SK-N-SH treated with all-trans-retinoic acid at 6 μM for 48 hours (cell line): ENCODE data around the gene CRELD2.

Source experiments
- ATAC-seq: fragments of 200-7000 bp; cut with Tn5 transposase; 3 replicates; pipeline ENCODE4 v1.9.1; 2020; ENCODE audit warnings: mild to moderate bottlenecking, moderate library complexity
- ARNTL ChIP-seq: fragments of 450-650 bp; formaldehyde crosslinking; IDR thresholded peaks from 2 replicates; pipeline ENCODE4 v1.5.0; 2020; ENCODE audit warnings: low read depth, mild to moderate bottlenecking, moderate library complexity, borderline replicate concordance
- BACH2 ChIP-seq: fragments of 250-450 bp; sonication (Bioruptor Pico); IDR thresholded peaks from 2 replicates; pipeline ENCODE4 v1.9.0; 2021; ENCODE audit warnings: mild to moderate bottlenecking, borderline replicate concordance
- CSDC2 ChIP-seq: fragments of 250-450 bp; sonication (Bioruptor Pico); IDR thresholded peaks from 2 replicates; pipeline ENCODE4 v1.5.0; 2020; ENCODE audit warnings: mild to moderate bottlenecking, moderate library complexity
- ESRRG ChIP-seq: fragments of 250-450 bp; sonication (Bioruptor Pico); IDR thresholded peaks from 2 replicates; pipeline ENCODE4 v1.6.1; 2021; ENCODE audit warnings: mild to moderate bottlenecking
- OSR1 ChIP-seq: fragments of 250-450 bp; sonication (Bioruptor Pico); IDR thresholded peaks from 2 replicates; pipeline ENCODE4 v1.8.0; 2022; ENCODE audit warnings: moderate library complexity, mild to moderate bottlenecking, inconsistent platforms
- PPARA ChIP-seq: fragments of 250-450 bp; sonication (Bioruptor Pico); IDR thresholded peaks from 2 replicates; pipeline ENCODE4 v1.5.0; 2020; ENCODE audit warnings: mild to moderate bottlenecking, borderline replicate concordance
- RARB ChIP-seq: fragments of 250-450 bp; sonication (Bioruptor Pico); IDR thresholded peaks from 2 replicates; pipeline ENCODE4 v1.8.0; 2021; ENCODE audit warnings: mild to moderate bottlenecking, moderate library complexity
- TOX ChIP-seq: fragments of 250-450 bp; sonication (Bioruptor Pico); IDR thresholded peaks from 2 replicates; pipeline ENCODE4 v1.8.0; 2021; ENCODE audit warnings: mild to moderate bottlenecking, moderate library complexity, borderline replicate concordance
- ZC3H10 ChIP-seq: fragments of 250-450 bp; sonication (Bioruptor Pico); IDR thresholded peaks from 2 replicates; pipeline ENCODE4 v1.5.1; 2021; ENCODE audit warnings: mild to moderate bottlenecking, moderate library complexity
- ZFP3 ChIP-seq: fragments of 250-450 bp; sonication (Bioruptor Pico); IDR thresholded peaks from 2 replicates; pipeline ENCODE4 v1.5.0; 2020; ENCODE audit warnings: mild to moderate bottlenecking, moderate library complexity
- ZFP30 ChIP-seq: fragments of 450-650 bp; formaldehyde crosslinking; IDR thresholded peaks from 2 replicates; pipeline ENCODE4 v1.5.0; 2022; ENCODE audit warnings: mild to moderate bottlenecking, moderate library complexity
- ZNF565 ChIP-seq: fragments of 450-650 bp; formaldehyde crosslinking; conservative IDR thresholded peaks from 2 replicates; pipeline ENCODE4 v1.5.0; 2020; ENCODE audit warnings: low read depth, mild to moderate bottlenecking, moderate library complexity
- ZNF70 ChIP-seq: fragments of 450-650 bp; formaldehyde crosslinking; IDR thresholded peaks from 2 replicates; pipeline ENCODE4 v1.5.0; 2020; ENCODE audit warnings: mild to moderate bottlenecking, moderate library complexity
- ZNF8 ChIP-seq: fragments of 450-650 bp; formaldehyde crosslinking; IDR thresholded peaks from 2 replicates; pipeline ENCODE4 v1.5.0; 2020; ENCODE audit warnings: mild to moderate bottlenecking, moderate library complexity
- TF ChIP-seq, protein P1 (sequence below): fragments of 250-450 bp; sonication (Bioruptor Pico); IDR thresholded peaks from 2 replicates; pipeline ENCODE4 v1.5.0; 2020; ENCODE audit warnings: mild to moderate bottlenecking, moderate library complexity
- TF ChIP-seq, protein P2 (sequence below): fragments of 250-450 bp; sonication (Bioruptor Pico); IDR thresholded peaks from 2 replicates; pipeline ENCODE4 v1.8.0; 2021; ENCODE audit warnings: low read depth, mild to moderate bottlenecking, moderate library complexity, borderline replicate concordance
- TF ChIP-seq, protein P3 (sequence below): fragments of 250-450 bp; sonication (Bioruptor Pico); IDR thresholded peaks from 2 replicates; pipeline ENCODE4 v1.5.1; 2021; ENCODE audit warnings: mild to moderate bottlenecking, moderate library complexity
- TF ChIP-seq, protein P4 (sequence below): fragments of 250-450 bp; sonication (Bioruptor Pico); IDR thresholded peaks from 2 replicates; pipeline ENCODE4 v1.5.1; 2020; ENCODE audit warnings: low read depth, mild to moderate bottlenecking, moderate library complexity
- TF ChIP-seq, protein P5 (sequence below): fragments of 250-450 bp; sonication (Bioruptor Pico); IDR thresholded peaks from 2 replicates; pipeline ENCODE4 v1.8.0; 2020; ENCODE audit warnings: mild to moderate bottlenecking, moderate library complexity, borderline replicate concordance

CRELD2 gene

DNA sequence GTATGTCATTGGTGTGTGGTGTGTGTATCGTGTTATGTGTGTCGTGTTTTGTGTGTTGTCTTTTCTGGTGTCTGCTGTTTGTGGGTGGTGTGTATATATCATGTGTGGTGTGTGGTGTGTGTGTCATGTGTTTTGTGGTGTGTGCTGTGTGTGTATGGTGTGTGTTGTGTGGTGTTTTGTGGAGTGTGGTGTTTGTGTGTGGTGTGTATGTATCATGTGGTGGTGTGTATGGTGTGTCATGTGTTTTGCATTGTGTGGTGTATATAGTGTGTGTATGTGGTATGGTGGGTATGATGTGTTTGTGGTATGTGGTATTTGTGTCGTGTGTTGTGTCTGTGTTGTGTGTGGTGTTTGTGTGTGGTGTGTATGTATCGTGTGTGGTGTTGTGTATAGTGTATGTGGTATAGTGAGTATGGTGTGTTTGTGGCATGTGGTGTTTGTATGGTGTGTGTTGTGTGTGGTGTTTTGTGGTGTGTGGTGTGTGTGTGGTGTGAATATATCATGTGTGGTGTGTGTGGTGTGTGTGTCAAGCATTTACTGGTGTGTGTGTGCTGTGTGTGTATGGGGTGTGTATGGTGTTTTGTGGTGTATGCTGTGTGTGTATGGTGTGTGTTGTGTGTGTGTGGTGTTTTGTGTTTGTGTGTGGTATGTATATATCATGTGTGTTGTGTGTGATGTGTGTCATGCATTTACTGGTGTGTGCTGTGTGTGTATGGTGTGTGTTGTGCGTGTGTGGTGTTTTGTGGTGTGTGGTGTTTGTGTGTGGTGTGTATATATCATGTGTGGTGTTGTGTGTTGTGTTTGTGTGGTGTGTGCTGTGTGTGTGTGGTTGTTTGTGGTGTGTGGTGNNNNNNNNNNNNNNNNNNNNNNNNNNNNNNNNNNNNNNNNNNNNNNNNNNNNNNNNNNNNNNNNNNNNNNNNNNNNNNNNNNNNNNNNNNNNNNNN, 54.9 kb downstream of the CRELD2 start:
- ATAC-seq, result no peak
- TF ChIP-seq, protein P1, sequence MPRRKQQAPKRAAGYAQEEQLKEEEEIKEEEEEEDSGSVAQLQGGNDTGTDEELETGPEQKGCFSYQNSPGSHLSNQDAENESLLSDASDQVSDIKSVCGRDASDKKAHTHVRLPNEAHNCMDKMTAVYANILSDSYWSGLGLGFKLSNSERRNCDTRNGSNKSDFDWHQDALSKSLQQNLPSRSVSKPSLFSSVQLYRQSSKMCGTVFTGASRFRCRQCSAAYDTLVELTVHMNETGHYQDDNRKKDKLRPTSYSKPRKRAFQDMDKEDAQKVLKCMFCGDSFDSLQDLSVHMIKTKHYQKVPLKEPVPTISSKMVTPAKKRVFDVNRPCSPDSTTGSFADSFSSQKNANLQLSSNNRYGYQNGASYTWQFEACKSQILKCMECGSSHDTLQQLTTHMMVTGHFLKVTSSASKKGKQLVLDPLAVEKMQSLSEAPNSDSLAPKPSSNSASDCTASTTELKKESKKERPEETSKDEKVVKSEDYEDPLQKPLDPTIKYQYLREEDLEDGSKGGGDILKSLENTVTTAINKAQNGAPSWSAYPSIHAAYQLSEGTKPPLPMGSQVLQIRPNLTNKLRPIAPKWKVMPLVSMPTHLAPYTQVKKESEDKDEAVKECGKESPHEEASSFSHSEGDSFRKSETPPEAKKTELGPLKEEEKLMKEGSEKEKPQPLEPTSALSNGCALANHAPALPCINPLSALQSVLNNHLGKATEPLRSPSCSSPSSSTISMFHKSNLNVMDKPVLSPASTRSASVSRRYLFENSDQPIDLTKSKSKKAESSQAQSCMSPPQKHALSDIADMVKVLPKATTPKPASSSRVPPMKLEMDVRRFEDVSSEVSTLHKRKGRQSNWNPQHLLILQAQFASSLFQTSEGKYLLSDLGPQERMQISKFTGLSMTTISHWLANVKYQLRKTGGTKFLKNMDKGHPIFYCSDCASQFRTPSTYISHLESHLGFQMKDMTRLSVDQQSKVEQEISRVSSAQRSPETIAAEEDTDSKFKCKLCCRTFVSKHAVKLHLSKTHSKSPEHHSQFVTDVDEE, result no peak
- TF ChIP-seq, protein P2, sequence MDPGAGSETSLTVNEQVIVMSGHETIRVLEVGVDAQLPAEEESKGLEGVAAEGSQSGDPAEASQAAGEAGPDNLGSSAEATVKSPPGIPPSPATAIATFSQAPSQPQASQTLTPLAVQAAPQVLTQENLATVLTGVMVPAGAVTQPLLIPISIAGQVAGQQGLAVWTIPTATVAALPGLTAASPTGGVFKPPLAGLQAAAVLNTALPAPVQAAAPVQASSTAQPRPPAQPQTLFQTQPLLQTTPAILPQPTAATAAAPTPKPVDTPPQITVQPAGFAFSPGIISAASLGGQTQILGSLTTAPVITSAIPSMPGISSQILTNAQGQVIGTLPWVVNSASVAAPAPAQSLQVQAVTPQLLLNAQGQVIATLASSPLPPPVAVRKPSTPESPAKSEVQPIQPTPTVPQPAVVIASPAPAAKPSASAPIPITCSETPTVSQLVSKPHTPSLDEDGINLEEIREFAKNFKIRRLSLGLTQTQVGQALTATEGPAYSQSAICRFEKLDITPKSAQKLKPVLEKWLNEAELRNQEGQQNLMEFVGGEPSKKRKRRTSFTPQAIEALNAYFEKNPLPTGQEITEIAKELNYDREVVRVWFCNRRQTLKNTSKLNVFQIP (CRISPR knock-in tag), result no peak
- TF ChIP-seq, protein P3, sequence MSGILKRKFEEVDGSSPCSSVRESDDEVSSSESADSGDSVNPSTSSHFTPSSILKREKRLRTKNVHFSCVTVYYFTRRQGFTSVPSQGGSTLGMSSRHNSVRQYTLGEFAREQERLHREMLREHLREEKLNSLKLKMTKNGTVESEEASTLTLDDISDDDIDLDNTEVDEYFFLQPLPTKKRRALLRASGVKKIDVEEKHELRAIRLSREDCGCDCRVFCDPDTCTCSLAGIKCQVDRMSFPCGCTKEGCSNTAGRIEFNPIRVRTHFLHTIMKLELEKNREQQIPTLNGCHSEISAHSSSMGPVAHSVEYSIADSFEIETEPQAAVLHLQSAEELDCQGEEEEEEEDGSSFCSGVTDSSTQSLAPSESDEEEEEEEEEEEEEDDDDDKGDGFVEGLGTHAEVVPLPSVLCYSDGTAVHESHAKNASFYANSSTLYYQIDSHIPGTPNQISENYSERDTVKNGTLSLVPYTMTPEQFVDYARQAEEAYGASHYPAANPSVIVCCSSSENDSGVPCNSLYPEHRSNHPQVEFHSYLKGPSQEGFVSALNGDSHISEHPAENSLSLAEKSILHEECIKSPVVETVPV, result no peak
- TF ChIP-seq ESRRG (CRISPR knock-in tag) (no peak), PPARA (CRISPR knock-in tag) (no peak), ZFP3 (CRISPR knock-in tag) (no peak), ZNF565 (no peak)
- TF ChIP-seq, protein P4, sequence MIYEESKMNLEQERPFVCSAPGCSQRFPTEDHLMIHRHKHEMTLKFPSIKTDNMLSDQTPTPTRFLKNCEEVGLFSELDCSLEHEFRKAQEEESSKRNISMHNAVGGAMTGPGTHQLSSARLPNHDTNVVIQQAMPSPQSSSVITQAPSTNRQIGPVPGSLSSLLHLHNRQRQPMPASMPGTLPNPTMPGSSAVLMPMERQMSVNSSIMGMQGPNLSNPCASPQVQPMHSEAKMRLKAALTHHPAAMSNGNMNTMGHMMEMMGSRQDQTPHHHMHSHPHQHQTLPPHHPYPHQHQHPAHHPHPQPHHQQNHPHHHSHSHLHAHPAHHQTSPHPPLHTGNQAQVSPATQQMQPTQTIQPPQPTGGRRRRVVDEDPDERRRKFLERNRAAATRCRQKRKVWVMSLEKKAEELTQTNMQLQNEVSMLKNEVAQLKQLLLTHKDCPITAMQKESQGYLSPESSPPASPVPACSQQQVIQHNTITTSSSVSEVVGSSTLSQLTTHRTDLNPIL (CRISPR knock-in tag), result no peak
- TF ChIP-seq, protein P5, sequence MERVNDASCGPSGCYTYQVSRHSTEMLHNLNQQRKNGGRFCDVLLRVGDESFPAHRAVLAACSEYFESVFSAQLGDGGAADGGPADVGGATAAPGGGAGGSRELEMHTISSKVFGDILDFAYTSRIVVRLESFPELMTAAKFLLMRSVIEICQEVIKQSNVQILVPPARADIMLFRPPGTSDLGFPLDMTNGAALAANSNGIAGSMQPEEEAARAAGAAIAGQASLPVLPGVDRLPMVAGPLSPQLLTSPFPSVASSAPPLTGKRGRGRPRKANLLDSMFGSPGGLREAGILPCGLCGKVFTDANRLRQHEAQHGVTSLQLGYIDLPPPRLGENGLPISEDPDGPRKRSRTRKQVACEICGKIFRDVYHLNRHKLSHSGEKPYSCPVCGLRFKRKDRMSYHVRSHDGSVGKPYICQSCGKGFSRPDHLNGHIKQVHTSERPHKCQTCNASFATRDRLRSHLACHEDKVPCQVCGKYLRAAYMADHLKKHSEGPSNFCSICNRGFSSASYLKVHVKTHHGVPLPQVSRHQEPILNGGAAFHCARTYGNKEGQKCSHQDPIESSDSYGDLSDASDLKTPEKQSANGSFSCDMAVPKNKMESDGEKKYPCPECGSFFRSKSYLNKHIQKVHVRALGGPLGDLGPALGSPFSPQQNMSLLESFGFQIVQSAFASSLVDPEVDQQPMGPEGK (CRISPR knock-in tag), result no peak

DNA sequence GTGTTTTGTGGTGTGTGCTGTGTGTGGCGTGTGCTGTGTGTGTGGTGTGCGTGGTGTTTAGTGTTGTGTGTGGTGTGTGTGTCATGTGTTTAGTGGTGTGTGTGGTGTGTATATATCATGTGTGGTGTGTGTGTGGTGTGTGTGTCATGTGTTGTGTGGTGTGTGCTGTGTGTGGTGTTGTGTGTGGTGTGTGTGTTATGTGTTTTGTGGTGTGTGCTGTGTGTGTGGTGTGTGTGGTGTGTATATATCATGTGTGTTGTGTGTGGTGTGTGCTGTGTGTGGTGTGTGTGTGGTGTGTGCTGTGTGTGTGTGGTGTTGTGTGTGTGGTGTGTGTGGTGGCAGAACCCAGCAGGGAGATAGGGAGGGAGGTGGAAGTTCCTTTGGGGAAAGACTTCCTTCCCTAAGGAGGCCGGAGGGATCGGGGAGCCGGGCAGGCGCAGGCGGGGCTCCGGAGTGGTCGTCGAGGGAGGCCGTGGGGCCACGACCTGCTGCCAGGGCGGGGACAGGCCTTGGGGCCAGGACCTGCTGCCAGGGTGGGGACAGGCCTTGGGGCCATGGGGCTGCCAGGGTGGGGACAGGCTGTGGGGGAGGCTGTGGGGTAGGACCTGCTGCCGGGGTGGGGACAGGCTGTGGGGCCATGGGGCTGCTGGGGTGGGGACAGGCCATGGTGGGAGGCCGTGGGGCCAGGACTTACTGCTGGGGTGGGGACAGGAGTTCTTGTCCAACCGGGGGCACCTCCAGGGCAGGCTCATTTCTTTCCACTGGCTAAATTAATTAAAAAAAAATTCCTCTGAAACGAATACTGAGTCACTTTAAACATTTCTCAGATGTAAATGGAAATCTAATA, 57.3 kb downstream of the CRELD2 start:
- no peak; the same call in 2 of the 3 replicates for ATAC-seq

More for the DNA sequence above, 57.3 kb downstream of the CRELD2 start:
- TF ChIP-seq, protein P1, result no peak
- TF ChIP-seq ARNTL (no peak), PPARA (CRISPR knock-in tag) (no peak), RARB (CRISPR knock-in tag) (no peak), ZFP30 (CRISPR knock-in tag) (no peak), BACH2 (CRISPR knock-in tag) (no peak), TOX (CRISPR knock-in tag) (no peak), ZNF70 (CRISPR knock-in tag) (no peak), CSDC2 (CRISPR knock-in tag) (no peak), ESRRG (CRISPR knock-in tag) (no peak), ZC3H10 (CRISPR knock-in tag) (no peak), ZNF8 (no peak), OSR1 (no peak)
- TF ChIP-seq, protein P3, result no peak
- TF ChIP-seq, protein P4 (CRISPR knock-in tag), result no peak
